ENCODE measurements around the gene CRLF1.
"Not testable (repeated sequence)": the region's sequence is repeated elsewhere in the genome, so short reads cannot be mapped to it uniquely, and the experiment has no call there.

CRLF1 gene

GRCh38 chr19:18592732-18593131 lies 13.9 kb downstream of the CRLF1 start:
- DNase-seq (ENCODE audit: low read depth) = not testable (repeated sequence)

- no peak for DNase-seq (ENCODE audit: low read depth)
Measured at GRCh38 chr19:18591735-18592385, 14.7 kb downstream of the CRLF1 start.

GRCh38 chr19:18590273-18591272 lies 16.0 kb downstream of the CRLF1 start:
- DNase-seq (ENCODE audit: low read depth) = no peak

- peak; percentile 39 for DNase-seq (ENCODE audit: low read depth)
Measured at GRCh38 chr19:18589380-18590272, 17.0 kb downstream of the CRLF1 start.

GRCh38 chr19:18588611-18589379 lies 17.8 kb downstream of the CRLF1 start, which contains the start of gene REX1BD:
Gene REX1BD, plus strand, starts transcription at chr19:18588798. Its CDS starts 4 bp downstream, at chr19:18588802.
- DNase-seq (ENCODE audit: low read depth) = peak; percentile 76

GRCh38 chr19:18587962-18588610 lies 18.5 kb downstream of the CRLF1 start:
- DNase-seq (ENCODE audit: low read depth) = no peak

- no peak for DNase-seq (ENCODE audit: low read depth)
Measured at GRCh38 chr19:18587561-18587960, 19.0 kb downstream of the CRLF1 start.

- no peak for DNase-seq (ENCODE audit: low read depth)
Measured at GRCh38 chr19:18586306-18586705, 20.3 kb downstream of the CRLF1 start.

- DNase-seq (ENCODE audit: low read depth) = no peak
Measured at GRCh38 chr19:18580311-18580710, 26.3 kb downstream of the CRLF1 start.

- DNase-seq (ENCODE audit: low read depth) = no peak
Measured at GRCh38 chr19:18577365-18577914, 29.2 kb downstream of the CRLF1 start.

GRCh38 chr19:18576383-18576782 lies 30.2 kb downstream of the CRLF1 start:
- DNase-seq (ENCODE audit: low read depth) = no peak

GRCh38 chr19:18574691-18575291 lies 31.8 kb downstream of the CRLF1 start:
- no peak for DNase-seq (ENCODE audit: low read depth)

GRCh38 chr19:18571564-18572344 lies 34.8 kb downstream of the CRLF1 start, which contains the start of gene UBA52:
Gene UBA52, plus strand, starts transcription at chr19:18571857. Its CDS starts 1,444 bp downstream, at chr19:18573301.
- peak; percentile 99 for DNase-seq (ENCODE audit: low read depth)

GRCh38 chr19:18568367-18568766 lies 38.2 kb downstream of the CRLF1 start:
- DNase-seq (ENCODE audit: low read depth) = no peak

- DNase-seq (ENCODE audit: low read depth) = no peak
Measured at GRCh38 chr19:18566953-18567352, 39.6 kb downstream of the CRLF1 start.

GRCh38 chr19:18562086-18562485 lies 44.5 kb downstream of the CRLF1 start:
- DNase-seq (ENCODE audit: low read depth) = no peak

GRCh38 chr19:18559685-18560084 lies 46.9 kb downstream of the CRLF1 start:
- DNase-seq (ENCODE audit: low read depth) = no peak

- DNase-seq (ENCODE audit: low read depth) = no peak
Measured at GRCh38 chr19:18558604-18559003, 48.0 kb downstream of the CRLF1 start.

- no peak for DNase-seq (ENCODE audit: low read depth)
Measured at GRCh38 chr19:18558202-18558555, 48.4 kb downstream of the CRLF1 start.

Data from stimulated activated CD8-positive, alpha-beta memory T cell treated with anti-CD3 and anti-CD28 coated beads, Interleukin-15, amount 100 ng/mL, for 24 hours (primary cell).